GM23338 (cell line): ENCODE measurements around the gene THEM5. TPM values are rescaled to one million over a fixed set of nuclear protein-coding genes. Genes with fewer than 3 reads are reported as not detected.
"Not testable (repeated sequence)": the region's sequence is repeated elsewhere in the genome, so short reads cannot be mapped to it uniquely, and the experiment has no call there.

Source experiments
- ATAC-seq: fragments of 200-7000 bp; cut with Tn5 transposase; 3 replicates; pipeline ENCODE4 v1.9.1; 2020
- DNase-seq: peaks from one replicate; pipeline ENCODE4 v3.0.0-alpha.2; 2015; ENCODE audit warnings: low spot score
- H2AFZ ChIP-seq: fragments of 200-600 bp; sonication (generic); 2 replicates; pipeline ENCODE4 v1.8.0; 2016; ENCODE audit warnings: antibody characterized with exemption, mild to moderate bottlenecking, moderate library complexity
- H3F3A ChIP-seq: fragments of 200-600 bp; sonication (generic); replicated peaks from 2 replicates; pipeline ENCODE4 v1.8.0; 2017; ENCODE audit warnings: antibody characterized with exemption, mixed run types, low read depth
- H3K27ac ChIP-seq: fragments of 200-600 bp; sonication (generic); 2 replicates; pipeline ENCODE4 v1.6.1; 2016; ENCODE audit warnings: low read depth
- H3K27me3 ChIP-seq: fragments of 200-600 bp; sonication (generic); 2 replicates; pipeline ENCODE4 v1.8.0; 2016; ENCODE audit warnings: mild to moderate bottlenecking, mixed run types, moderate library complexity; ENCODE audit not compliant: insufficient read depth
- H3K36me3 ChIP-seq: fragments of 200-600 bp; sonication (generic); 2 replicates; pipeline ENCODE4 v1.8.0; 2016; ENCODE audit warnings: mild to moderate bottlenecking; ENCODE audit not compliant: insufficient read depth
- H3K4me1 ChIP-seq: fragments of 200-600 bp; sonication (generic); 2 replicates; pipeline ENCODE4 v1.8.0; 2016; ENCODE audit warnings: mild to moderate bottlenecking, moderate library complexity; ENCODE audit not compliant: insufficient read depth
- H3K4me2 ChIP-seq: fragments of 200-600 bp; sonication (generic); 2 replicates; pipeline ENCODE4 v1.7.1; 2017; ENCODE audit warnings: mixed run types
- H3K4me3 ChIP-seq: fragments of 200-600 bp; sonication (generic); 2 replicates; pipeline ENCODE4 v1.6.1; 2016; ENCODE audit warnings: mixed run types
- H3K79me2 ChIP-seq: fragments of 200-600 bp; sonication (generic); replicated peaks from 2 replicates; pipeline ENCODE4 v1.8.0; 2017; ENCODE audit warnings: mild to moderate bottlenecking; ENCODE audit not compliant: insufficient read depth
- H3K9me2 ChIP-seq: fragments of 200-600 bp; sonication (generic); 2 replicates; pipeline ENCODE4 v1.8.0; 2017; ENCODE audit not compliant: insufficient read depth
- H4K20me1 ChIP-seq: fragments of 200-600 bp; sonication (generic); replicated peaks from 2 replicates; pipeline ENCODE4 v1.8.0; 2017; ENCODE audit warnings: mild to moderate bottlenecking; ENCODE audit not compliant: insufficient read depth
- H3K27ac Mint-ChIP-seq: 2 replicates; pipeline ENCODE4 v1.8.0; 2020; ENCODE audit warnings: inconsistent platforms, mild to moderate bottlenecking, moderate library complexity, mixed read lengths
- H3K27me3 Mint-ChIP-seq: 3 replicates; pipeline ENCODE4 v1.8.0; 2022; ENCODE audit warnings: low read depth, mild to moderate bottlenecking, moderate library complexity, mixed read lengths, inconsistent platforms; ENCODE audit not compliant: insufficient read depth, poor library complexity
- H3K36me3 Mint-ChIP-seq: 3 replicates; pipeline ENCODE4 v1.8.0; 2021; ENCODE audit warnings: low read depth, mild to moderate bottlenecking, inconsistent platforms, moderate library complexity, mixed read lengths
- H3K4me1 Mint-ChIP-seq: 3 replicates; pipeline ENCODE4 v1.8.0; 2020; ENCODE audit warnings: mild to moderate bottlenecking, inconsistent platforms, mixed read lengths
- H3K4me3 Mint-ChIP-seq: 3 replicates; pipeline ENCODE4 v1.8.0; 2021; ENCODE audit warnings: moderate library complexity, mild to moderate bottlenecking, inconsistent platforms, mixed read lengths
- H3K9me3 Mint-ChIP-seq: 3 replicates; pipeline ENCODE4 v1.8.0; 2020; ENCODE audit warnings: moderate library complexity, mild to moderate bottlenecking, inconsistent platforms, mixed read lengths
- EZH2 ChIP-seq: fragments of 200-600 bp; sonication (generic); IDR thresholded peaks from one replicate; pipeline ENCODE4 v1.8.0; 2017; ENCODE audit warnings: antibody characterized with exemption, mild to moderate bottlenecking, low read depth; ENCODE audit not compliant: unreplicated experiment
- EZH2phosphoT487 ChIP-seq: fragments of 200-600 bp; sonication (generic); IDR thresholded peaks from one replicate; pipeline ENCODE4 v1.8.1; 2018; ENCODE audit warnings: antibody characterized with exemption; ENCODE audit not compliant: unreplicated experiment
- JUNB ChIP-seq: IDR thresholded peaks from one replicate; pipeline ENCODE4 v1.6.1; 2016; ENCODE audit warnings: antibody characterized with exemption; ENCODE audit not compliant: unreplicated experiment
- POLR2AphosphoS5 ChIP-seq: IDR thresholded peaks from 2 replicates; pipeline ENCODE4 v1.6.1; 2016; ENCODE audit warnings: antibody characterized with exemption, low read depth
- ZNF114 ChIP-seq: fragments of 250-450 bp; sonication (Bioruptor Pico); IDR thresholded peaks from 2 replicates; pipeline ENCODE4 v1.5.0; 2020; ENCODE audit warnings: mild to moderate bottlenecking, moderate library complexity
- ZNF331 ChIP-seq: fragments of 250-450 bp; sonication (Bioruptor Pico); IDR thresholded peaks from 2 replicates; pipeline ENCODE4 v1.5.0; 2020; ENCODE audit warnings: low read depth, mild to moderate bottlenecking, moderate library complexity
- polyA plus RNA-seq: library from polyadenylated mRNA; unstranded; fragments of >200 nt; fragmentation: Nextera tagmentation; extraction: Ambion mirVana; gene quantifications from 2 replicates; pipeline ENCODE4 v1.2.1, GENCODE V29; 2016
- total RNA-seq: library from RNA; depleted of rRNA; stranded (reverse); fragments of >200 nt; shearing (Covaris generic); gene quantifications from 2 replicates; pipeline ENCODE4 v1.2.3, GENCODE V29; 2014
- TF ChIP-seq, protein P1 (sequence below): IDR thresholded peaks from one replicate; pipeline ENCODE4 v1.6.1; 2018; ENCODE audit warnings: antibody characterized with exemption; ENCODE audit not compliant: unreplicated experiment
- TF ChIP-seq, protein P2 (sequence below), 2 experiments: fragments of 200-600 bp in 1 of 2; sonication (generic) in 1 of 2; conservative IDR thresholded peaks; 2 replicates each; pipeline versions ENCODE4 v1.5.1 to v1.6.1; 2016 to 2017; ENCODE audit warnings: antibody characterized with exemption in 2 of 2, low read depth in 2 of 2, mild to moderate bottlenecking in 2 of 2, moderate library complexity in 1 of 2

Gene THEM5
- total and polyA plus RNA-seq, 2 experiments from 2014 or later = not detected

DNA sequence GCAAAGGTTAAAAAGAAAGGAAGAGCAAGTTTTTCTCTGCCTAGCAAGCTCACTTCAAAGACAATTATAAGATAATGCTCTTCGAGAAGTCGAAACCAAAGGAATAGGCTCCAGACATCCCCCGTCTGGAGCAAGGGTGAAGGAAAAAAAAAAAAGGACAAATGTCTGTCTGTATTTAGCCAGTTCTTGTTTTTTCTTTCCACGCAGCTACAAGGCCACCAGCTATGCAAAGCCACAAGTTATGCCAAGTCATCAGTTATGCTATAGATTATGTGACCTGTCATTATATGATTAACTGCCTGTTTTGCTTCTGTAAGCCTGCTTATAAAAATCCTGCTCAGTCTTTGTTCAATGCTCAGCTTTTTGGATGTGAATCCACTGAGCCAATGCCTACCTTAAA lies 2.4 kb upstream of the THEM5 start (continued):
- TF ChIP-seq, protein P1, sequence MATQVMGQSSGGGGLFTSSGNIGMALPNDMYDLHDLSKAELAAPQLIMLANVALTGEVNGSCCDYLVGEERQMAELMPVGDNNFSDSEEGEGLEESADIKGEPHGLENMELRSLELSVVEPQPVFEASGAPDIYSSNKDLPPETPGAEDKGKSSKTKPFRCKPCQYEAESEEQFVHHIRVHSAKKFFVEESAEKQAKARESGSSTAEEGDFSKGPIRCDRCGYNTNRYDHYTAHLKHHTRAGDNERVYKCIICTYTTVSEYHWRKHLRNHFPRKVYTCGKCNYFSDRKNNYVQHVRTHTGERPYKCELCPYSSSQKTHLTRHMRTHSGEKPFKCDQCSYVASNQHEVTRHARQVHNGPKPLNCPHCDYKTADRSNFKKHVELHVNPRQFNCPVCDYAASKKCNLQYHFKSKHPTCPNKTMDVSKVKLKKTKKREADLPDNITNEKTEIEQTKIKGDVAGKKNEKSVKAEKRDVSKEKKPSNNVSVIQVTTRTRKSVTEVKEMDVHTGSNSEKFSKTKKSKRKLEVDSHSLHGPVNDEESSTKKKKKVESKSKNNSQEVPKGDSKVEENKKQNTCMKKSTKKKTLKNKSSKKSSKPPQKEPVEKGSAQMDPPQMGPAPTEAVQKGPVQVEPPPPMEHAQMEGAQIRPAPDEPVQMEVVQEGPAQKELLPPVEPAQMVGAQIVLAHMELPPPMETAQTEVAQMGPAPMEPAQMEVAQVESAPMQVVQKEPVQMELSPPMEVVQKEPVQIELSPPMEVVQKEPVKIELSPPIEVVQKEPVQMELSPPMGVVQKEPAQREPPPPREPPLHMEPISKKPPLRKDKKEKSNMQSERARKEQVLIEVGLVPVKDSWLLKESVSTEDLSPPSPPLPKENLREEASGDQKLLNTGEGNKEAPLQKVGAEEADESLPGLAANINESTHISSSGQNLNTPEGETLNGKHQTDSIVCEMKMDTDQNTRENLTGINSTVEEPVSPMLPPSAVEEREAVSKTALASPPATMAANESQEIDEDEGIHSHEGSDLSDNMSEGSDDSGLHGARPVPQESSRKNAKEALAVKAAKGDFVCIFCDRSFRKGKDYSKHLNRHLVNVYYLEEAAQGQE = no peak
- TF ChIP-seq ZNF114 (no peak), JUNB (no peak)
- TF ChIP-seq, protein P2, sequence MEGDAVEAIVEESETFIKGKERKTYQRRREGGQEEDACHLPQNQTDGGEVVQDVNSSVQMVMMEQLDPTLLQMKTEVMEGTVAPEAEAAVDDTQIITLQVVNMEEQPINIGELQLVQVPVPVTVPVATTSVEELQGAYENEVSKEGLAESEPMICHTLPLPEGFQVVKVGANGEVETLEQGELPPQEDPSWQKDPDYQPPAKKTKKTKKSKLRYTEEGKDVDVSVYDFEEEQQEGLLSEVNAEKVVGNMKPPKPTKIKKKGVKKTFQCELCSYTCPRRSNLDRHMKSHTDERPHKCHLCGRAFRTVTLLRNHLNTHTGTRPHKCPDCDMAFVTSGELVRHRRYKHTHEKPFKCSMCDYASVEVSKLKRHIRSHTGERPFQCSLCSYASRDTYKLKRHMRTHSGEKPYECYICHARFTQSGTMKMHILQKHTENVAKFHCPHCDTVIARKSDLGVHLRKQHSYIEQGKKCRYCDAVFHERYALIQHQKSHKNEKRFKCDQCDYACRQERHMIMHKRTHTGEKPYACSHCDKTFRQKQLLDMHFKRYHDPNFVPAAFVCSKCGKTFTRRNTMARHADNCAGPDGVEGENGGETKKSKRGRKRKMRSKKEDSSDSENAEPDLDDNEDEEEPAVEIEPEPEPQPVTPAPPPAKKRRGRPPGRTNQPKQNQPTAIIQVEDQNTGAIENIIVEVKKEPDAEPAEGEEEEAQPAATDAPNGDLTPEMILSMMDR (conservative IDR thresholded peaks at IDR 0.05; ENCODE audit: low read depth in 2 of 2) = no peak

DNA sequence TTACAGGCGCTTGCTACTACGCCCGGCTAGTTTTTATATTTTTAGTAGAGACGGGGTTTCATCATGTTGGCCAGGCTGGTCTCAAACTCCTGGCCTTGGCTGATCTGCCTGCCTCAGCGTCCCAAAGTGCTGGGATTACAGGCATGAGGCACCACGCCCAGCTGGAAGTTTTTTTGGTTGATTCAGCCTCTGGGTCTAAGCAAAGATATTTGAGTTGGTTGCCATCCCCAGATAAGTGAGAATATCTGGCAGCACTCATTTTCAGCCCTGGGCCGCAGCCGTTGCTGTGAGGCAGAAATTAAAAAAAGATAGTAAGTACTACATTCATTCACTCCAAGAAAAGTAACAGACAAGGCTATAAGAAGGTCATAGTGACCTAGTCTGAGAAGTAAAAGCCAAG lies 2.0 kb upstream of the THEM5 start:
- H3K27me3 Mint-ChIP-seq = peaks cover 48% of the 10 kb centered on the region

DNA sequence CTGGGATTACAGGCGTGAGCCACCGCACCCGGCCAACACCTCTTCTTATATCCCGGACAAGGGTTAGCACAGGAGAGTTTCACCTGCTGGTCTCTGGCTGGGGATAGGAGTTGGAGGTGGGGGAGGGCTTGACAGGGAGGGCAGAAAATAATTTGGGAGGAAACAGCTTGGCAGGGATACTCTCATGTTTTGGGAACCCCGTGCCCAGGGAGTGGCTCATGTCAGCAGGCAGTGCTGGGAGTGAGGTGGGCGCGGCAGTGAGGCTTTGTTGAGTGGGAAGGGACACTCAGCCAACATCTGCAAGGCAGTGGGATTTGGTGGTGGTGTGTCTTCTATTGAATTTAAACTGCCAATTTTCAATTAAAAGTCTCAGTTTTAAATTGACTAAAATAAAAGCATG lies 1.1 kb upstream of the THEM5 start:
- Histone ChIP-seq H3K27ac (no peak overlapping the region), H3K4me2 (no peak overlapping the region), H3K4me3 (no peak overlapping the region), H3K27me3 (peaks cover 27% of the 10 kb centered on the region), H3K79me2 (no peaks in the 10 kb centered on the region), H3K36me3 (no peaks in the 10 kb centered on the region; the same call in 1 of the 2 replicates), H4K20me1 (no peaks in the 10 kb centered on the region), H3F3A (no peaks in the 10 kb centered on the region), H3K4me1 (no peaks in the 10 kb centered on the region), H2AFZ (no peak overlapping the region), H3K9me2 (no peaks in the 10 kb centered on the region)
- Mint-ChIP-seq H3K27me3 (peaks cover 39% of the 10 kb centered on the region), H3K36me3 (no peaks in the 10 kb centered on the region), H3K27ac (no peak overlapping the region), H3K4me1 (peaks cover 3% of the 10 kb centered on the region), H3K4me3 (no peak overlapping the region), H3K9me3 (no peaks in the 10 kb centered on the region; the same call in 2 of the 3 replicates)
- ATAC-seq (no peak), DNase-seq (no peak)
- TF ChIP-seq, protein P1 = no peak
- TF ChIP-seq EZH2phosphoT487 (no peak), EZH2 (no peak), ZNF331 (no peak), POLR2AphosphoS5 (no peak), ZNF114 (no peak)
- TF ChIP-seq, protein P2 (conservative IDR thresholded peaks at IDR 0.05; ENCODE audit: low read depth in 2 of 2) = no peak

More for the DNA sequence above, 2.0 kb upstream of the THEM5 start:
- H2AFZ ChIP-seq, H3K4me3 ChIP-seq, H3K9me2 ChIP-seq, H3K9me3 Mint-ChIP-seq, H3F3A ChIP-seq, H3K36me3 ChIP-seq, H3K79me2 ChIP-seq, DNase-seq, ATAC-seq, H4K20me1 ChIP-seq, H3K4me3 Mint-ChIP-seq, H3K27ac Mint-ChIP-seq, H3K36me3 Mint-ChIP-seq, H3K4me2 ChIP-seq, H3K27ac ChIP-seq, H3K4me1 ChIP-seq: not testable (repeated sequence)
- H3K27me3 ChIP-seq = peaks cover 35% of the 10 kb centered on the region
- H3K4me1 Mint-ChIP-seq = peaks cover 11% of the 10 kb centered on the region
